ENCODE measurements around the gene PSAT1.
A peak's percentile ranks its signal among the peaks of the same experiment; 100 is the strongest.

DNA sequence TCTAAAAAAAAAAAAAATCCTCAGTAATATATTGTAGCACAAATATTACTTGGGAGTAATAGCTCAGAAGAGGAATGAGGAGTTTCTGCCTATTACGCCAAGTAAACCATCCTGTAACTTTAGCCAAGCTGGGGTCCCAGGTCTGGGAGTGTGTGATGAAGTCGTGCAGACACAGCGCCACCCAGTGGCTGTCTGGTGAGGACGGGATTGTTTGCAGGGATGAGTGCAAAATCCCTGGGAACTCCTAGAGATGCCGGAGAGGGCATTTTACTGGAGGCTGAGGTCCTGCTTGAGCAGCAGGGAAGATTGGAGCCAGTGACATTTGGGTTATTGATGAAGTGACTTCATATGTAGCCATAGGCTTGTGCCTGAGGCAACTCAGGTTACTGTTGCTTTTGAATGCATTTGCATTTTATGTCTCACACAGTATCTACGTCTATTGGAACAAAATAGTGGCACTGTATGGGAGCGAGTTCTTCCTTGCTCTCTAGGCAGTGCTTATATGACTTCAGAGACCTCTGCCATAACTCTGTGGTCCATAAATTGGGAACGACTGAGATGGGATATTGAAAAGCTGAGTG lies 72.8 kb downstream of the PSAT1 start:
- TF ChIP-seq CTCF (conservative IDR thresholded peaks at IDR 0.05; ENCODE audit: low read depth in 2 of 2), result peak; percentile 96 to 98
- TF ChIP-seq ZNF462 (CRISPR knock-in tag; IDR thresholded peaks at IDR 0.05), result no peak
- TF ChIP-seq POLR2AphosphoS5 (IDR thresholded peaks at IDR 0.05; ENCODE audit: low read depth), result no peak
- TF ChIP-seq EZH2 (IDR thresholded peaks at IDR 0.05; ENCODE audit: low read depth, unreplicated experiment), result no peak
- TF ChIP-seq, protein P1, sequence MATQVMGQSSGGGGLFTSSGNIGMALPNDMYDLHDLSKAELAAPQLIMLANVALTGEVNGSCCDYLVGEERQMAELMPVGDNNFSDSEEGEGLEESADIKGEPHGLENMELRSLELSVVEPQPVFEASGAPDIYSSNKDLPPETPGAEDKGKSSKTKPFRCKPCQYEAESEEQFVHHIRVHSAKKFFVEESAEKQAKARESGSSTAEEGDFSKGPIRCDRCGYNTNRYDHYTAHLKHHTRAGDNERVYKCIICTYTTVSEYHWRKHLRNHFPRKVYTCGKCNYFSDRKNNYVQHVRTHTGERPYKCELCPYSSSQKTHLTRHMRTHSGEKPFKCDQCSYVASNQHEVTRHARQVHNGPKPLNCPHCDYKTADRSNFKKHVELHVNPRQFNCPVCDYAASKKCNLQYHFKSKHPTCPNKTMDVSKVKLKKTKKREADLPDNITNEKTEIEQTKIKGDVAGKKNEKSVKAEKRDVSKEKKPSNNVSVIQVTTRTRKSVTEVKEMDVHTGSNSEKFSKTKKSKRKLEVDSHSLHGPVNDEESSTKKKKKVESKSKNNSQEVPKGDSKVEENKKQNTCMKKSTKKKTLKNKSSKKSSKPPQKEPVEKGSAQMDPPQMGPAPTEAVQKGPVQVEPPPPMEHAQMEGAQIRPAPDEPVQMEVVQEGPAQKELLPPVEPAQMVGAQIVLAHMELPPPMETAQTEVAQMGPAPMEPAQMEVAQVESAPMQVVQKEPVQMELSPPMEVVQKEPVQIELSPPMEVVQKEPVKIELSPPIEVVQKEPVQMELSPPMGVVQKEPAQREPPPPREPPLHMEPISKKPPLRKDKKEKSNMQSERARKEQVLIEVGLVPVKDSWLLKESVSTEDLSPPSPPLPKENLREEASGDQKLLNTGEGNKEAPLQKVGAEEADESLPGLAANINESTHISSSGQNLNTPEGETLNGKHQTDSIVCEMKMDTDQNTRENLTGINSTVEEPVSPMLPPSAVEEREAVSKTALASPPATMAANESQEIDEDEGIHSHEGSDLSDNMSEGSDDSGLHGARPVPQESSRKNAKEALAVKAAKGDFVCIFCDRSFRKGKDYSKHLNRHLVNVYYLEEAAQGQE (IDR thresholded peaks at IDR 0.05; ENCODE audit: unreplicated experiment), result no peak
- no peak for TF ChIP-seq EZH2phosphoT487 (IDR thresholded peaks at IDR 0.05; ENCODE audit: unreplicated experiment)
- TF ChIP-seq JUNB (IDR thresholded peaks at IDR 0.05; ENCODE audit: unreplicated experiment), result no peak
- TF ChIP-seq, protein P2, sequence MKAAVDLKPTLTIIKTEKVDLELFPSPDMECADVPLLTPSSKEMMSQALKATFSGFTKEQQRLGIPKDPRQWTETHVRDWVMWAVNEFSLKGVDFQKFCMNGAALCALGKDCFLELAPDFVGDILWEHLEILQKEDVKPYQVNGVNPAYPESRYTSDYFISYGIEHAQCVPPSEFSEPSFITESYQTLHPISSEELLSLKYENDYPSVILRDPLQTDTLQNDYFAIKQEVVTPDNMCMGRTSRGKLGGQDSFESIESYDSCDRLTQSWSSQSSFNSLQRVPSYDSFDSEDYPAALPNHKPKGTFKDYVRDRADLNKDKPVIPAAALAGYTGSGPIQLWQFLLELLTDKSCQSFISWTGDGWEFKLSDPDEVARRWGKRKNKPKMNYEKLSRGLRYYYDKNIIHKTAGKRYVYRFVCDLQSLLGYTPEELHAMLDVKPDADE (IDR thresholded peaks at IDR 0.05), result no peak
- no peak for TF ChIP-seq CREB1 (CRISPR knock-in tag; IDR thresholded peaks at IDR 0.05; ENCODE audit: low read depth)
- no peak for TF ChIP-seq ZNF114 (CRISPR knock-in tag; IDR thresholded peaks at IDR 0.05)
- TF ChIP-seq NANOG (IDR thresholded peaks at IDR 0.05; ENCODE audit: borderline replicate concordance), result no peak
- TF ChIP-seq ZNF331 (CRISPR knock-in tag; IDR thresholded peaks at IDR 0.05; ENCODE audit: low read depth), result no peak
